ENCODE data around the gene RPRD1B.

The RPRD1B gene

GRCh38 chr20:38127920-38128528 is 94.5 kb downstream of the RPRD1B start:
- no peak for DNase-seq (ENCODE audit: low read depth, low spot score)
- TF ChIP-seq, protein P1, sequence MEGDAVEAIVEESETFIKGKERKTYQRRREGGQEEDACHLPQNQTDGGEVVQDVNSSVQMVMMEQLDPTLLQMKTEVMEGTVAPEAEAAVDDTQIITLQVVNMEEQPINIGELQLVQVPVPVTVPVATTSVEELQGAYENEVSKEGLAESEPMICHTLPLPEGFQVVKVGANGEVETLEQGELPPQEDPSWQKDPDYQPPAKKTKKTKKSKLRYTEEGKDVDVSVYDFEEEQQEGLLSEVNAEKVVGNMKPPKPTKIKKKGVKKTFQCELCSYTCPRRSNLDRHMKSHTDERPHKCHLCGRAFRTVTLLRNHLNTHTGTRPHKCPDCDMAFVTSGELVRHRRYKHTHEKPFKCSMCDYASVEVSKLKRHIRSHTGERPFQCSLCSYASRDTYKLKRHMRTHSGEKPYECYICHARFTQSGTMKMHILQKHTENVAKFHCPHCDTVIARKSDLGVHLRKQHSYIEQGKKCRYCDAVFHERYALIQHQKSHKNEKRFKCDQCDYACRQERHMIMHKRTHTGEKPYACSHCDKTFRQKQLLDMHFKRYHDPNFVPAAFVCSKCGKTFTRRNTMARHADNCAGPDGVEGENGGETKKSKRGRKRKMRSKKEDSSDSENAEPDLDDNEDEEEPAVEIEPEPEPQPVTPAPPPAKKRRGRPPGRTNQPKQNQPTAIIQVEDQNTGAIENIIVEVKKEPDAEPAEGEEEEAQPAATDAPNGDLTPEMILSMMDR (IDR thresholded peaks at IDR 0.05; ENCODE audit: low read depth, low read length) = no peak
- no peak overlapping the region for H3K4me3 ChIP-seq (ENCODE audit: low read depth, low read length)
- in situ Hi-C loops (cut with HindIII; ENCODE audit: low sequenced_read_pairs) = no loop called here

GRCh38 chr20:38128691-38129090 is 95.1 kb downstream of the RPRD1B start:
- TF ChIP-seq, protein P1 (IDR thresholded peaks at IDR 0.05; ENCODE audit: low read depth, low read length) = no peak
- H3K4me3 ChIP-seq (ENCODE audit: low read depth, low read length) = no peak overlapping the region
- in situ Hi-C loops (cut with HindIII; ENCODE audit: low sequenced_read_pairs) = no loop called here
- no peak for DNase-seq (ENCODE audit: low read depth, low spot score)

- in situ Hi-C loops (cut with HindIII; ENCODE audit: low sequenced_read_pairs) = no loop called here
- TF ChIP-seq, protein P1 (IDR thresholded peaks at IDR 0.05; ENCODE audit: low read depth, low read length) = no peak
- H3K4me3 ChIP-seq (ENCODE audit: low read depth, low read length) = no peak overlapping the region
- DNase-seq (ENCODE audit: low read depth, low spot score) = no peak
Observed at GRCh38 chr20:38129248-38129865, 95.8 kb downstream of the RPRD1B start.

- no peak for DNase-seq (ENCODE audit: low read depth, low spot score)
- no peak overlapping the region for H3K4me3 ChIP-seq (ENCODE audit: low read depth, low read length)
- TF ChIP-seq, protein P1 (IDR thresholded peaks at IDR 0.05; ENCODE audit: low read depth, low read length) = no peak
- in situ Hi-C loops (cut with HindIII; ENCODE audit: low sequenced_read_pairs) = no loop called here
Observed at GRCh38 chr20:38129893-38130609, 96.5 kb downstream of the RPRD1B start.

GRCh38 chr20:38130687-38131587 is 97.4 kb downstream of the RPRD1B start:
- no peak for DNase-seq (ENCODE audit: low read depth, low spot score)
- TF ChIP-seq, protein P1 (IDR thresholded peaks at IDR 0.05; ENCODE audit: low read depth, low read length) = no peak
- in situ Hi-C loops (cut with HindIII; ENCODE audit: low sequenced_read_pairs) = no loop called here
- no peak overlapping the region for H3K4me3 ChIP-seq (ENCODE audit: low read depth, low read length)

GRCh38 chr20:38131588-38132121 is 98.1 kb downstream of the RPRD1B start:
- TF ChIP-seq, protein P1 (IDR thresholded peaks at IDR 0.05; ENCODE audit: low read depth, low read length) = no peak
- no peak for DNase-seq (ENCODE audit: low read depth, low spot score)
- in situ Hi-C loops (cut with HindIII; ENCODE audit: low sequenced_read_pairs) = no loop called here
- H3K4me3 ChIP-seq (ENCODE audit: low read depth, low read length) = no peak overlapping the region
